ENCODE data around the gene DENND2A. TPM values are rescaled to one million over a fixed set of nuclear protein-coding genes. Genes with fewer than 3 reads are reported as not detected.
A peak's percentile ranks its signal among the peaks of the same experiment; 100 is the strongest.

Gene DENND2A
- total RNA-seq, 2 donors from 2014 or later = not detected

GRCh38 chr7:140594131-140594691, 46.4 kb downstream of the DENND2A start:
- Mint-ChIP-seq H3K4me3 (no peak overlapping the region), H3K4me1 (peaks cover 13% of the 10 kb centered on the region), H3K27me3 (peaks cover 37% of the 10 kb centered on the region), H3K27ac (no peak overlapping the region), H3K36me3 (ENCODE audit: low read depth) (peaks cover 4% of the 10 kb centered on the region)
- H3K9me3 ChIP-seq (ENCODE audit: control insufficient read depth, low read length, poor library complexity, severe bottlenecking) = no peaks in the 10 kb centered on the region
- no peak for DNase-seq
- no peak for ATAC-seq

- H3K27ac Mint-ChIP-seq = no peak overlapping the region
- DNase-seq (no peak), ATAC-seq (no peak)
Observed at GRCh38 chr7:140593672-140593982, 47.0 kb downstream of the DENND2A start.

GRCh38 chr7:140592964-140593671, 47.5 kb downstream of the DENND2A start:
- ATAC-seq (no peak), DNase-seq (no peak)
- H3K9me3 ChIP-seq (ENCODE audit: control insufficient read depth, low read length, poor library complexity, severe bottlenecking) = no peaks in the 10 kb centered on the region
- Mint-ChIP-seq H3K27ac (no peak overlapping the region), H3K36me3 (ENCODE audit: low read depth) (peaks cover 4% of the 10 kb centered on the region), H3K27me3 (peaks cover 37% of the 10 kb centered on the region), H3K4me1 (peaks cover 13% of the 10 kb centered on the region), H3K4me3 (no peak overlapping the region)

More at GRCh38 chr7:140593672-140593982, 47.0 kb downstream of the DENND2A start:
- Mint-ChIP-seq H3K4me1 (peaks cover 13% of the 10 kb centered on the region), H3K36me3 (ENCODE audit: low read depth) (peaks cover 4% of the 10 kb centered on the region), H3K4me3 (no peak overlapping the region), H3K27me3 (peaks cover 37% of the 10 kb centered on the region)
- no peaks in the 10 kb centered on the region for H3K9me3 ChIP-seq (ENCODE audit: control insufficient read depth, low read length, poor library complexity, severe bottlenecking)

- Mint-ChIP-seq H3K4me1 (peaks cover 15% of the 10 kb centered on the region), H3K4me3 (no peak overlapping the region), H3K27ac (no peak overlapping the region)
Observed at GRCh38 chr7:140591180-140591902, 49.3 kb downstream of the DENND2A start.

GRCh38 chr7:140587243-140587642, 53.4 kb downstream of the DENND2A start:
- ATAC-seq = no peak
- Mint-ChIP-seq H3K27me3 (peaks cover 18% of the 10 kb centered on the region), H3K36me3 (ENCODE audit: low read depth) (no peaks in the 10 kb centered on the region), H3K4me3 (no peak overlapping the region), H3K27ac (no peak overlapping the region), H3K4me1 (peaks cover 7% of the 10 kb centered on the region)
- no peak for DNase-seq
- H3K9me3 ChIP-seq (ENCODE audit: control insufficient read depth, low read length, poor library complexity, severe bottlenecking) = no peaks in the 10 kb centered on the region

More at GRCh38 chr7:140591180-140591902, 49.3 kb downstream of the DENND2A start:
- DNase-seq = no peak
- peaks cover 34% of the 10 kb centered on the region for H3K27me3 Mint-ChIP-seq
- ATAC-seq = no peak
- peaks cover 2% of the 10 kb centered on the region for H3K36me3 Mint-ChIP-seq (ENCODE audit: low read depth)
- H3K9me3 ChIP-seq (ENCODE audit: control insufficient read depth, low read length, poor library complexity, severe bottlenecking) = no peaks in the 10 kb centered on the region

GRCh38 chr7:140586516-140586915, 54.1 kb downstream of the DENND2A start:
- ATAC-seq (no peak), DNase-seq (no peak)
- no peaks in the 10 kb centered on the region for H3K9me3 ChIP-seq (ENCODE audit: control insufficient read depth, low read length, poor library complexity, severe bottlenecking)
- peaks cover 6% of the 10 kb centered on the region for H3K4me1 Mint-ChIP-seq
- no peak overlapping the region for H3K27ac Mint-ChIP-seq
- no peak overlapping the region for H3K4me3 Mint-ChIP-seq
- no peaks in the 10 kb centered on the region for H3K36me3 Mint-ChIP-seq (ENCODE audit: low read depth)
- H3K27me3 Mint-ChIP-seq = peaks cover 18% of the 10 kb centered on the region

- DNase-seq (no peak), ATAC-seq (no peak)
- Mint-ChIP-seq H3K27ac (no peak overlapping the region), H3K27me3 (peaks cover 18% of the 10 kb centered on the region), H3K4me1 (peaks cover 3% of the 10 kb centered on the region), H3K4me3 (no peak overlapping the region), H3K36me3 (ENCODE audit: low read depth) (no peaks in the 10 kb centered on the region)
- H3K9me3 ChIP-seq (ENCODE audit: control insufficient read depth, low read length, poor library complexity, severe bottlenecking) = no peaks in the 10 kb centered on the region
Observed at GRCh38 chr7:140585333-140585732, 55.3 kb downstream of the DENND2A start.

- ATAC-seq (no peak), DNase-seq (no peak)
- Mint-ChIP-seq H3K27ac (no peak overlapping the region), H3K36me3 (ENCODE audit: low read depth) (no peaks in the 10 kb centered on the region), H3K4me1 (peaks cover 3% of the 10 kb centered on the region), H3K27me3 (peaks cover 18% of the 10 kb centered on the region), H3K4me3 (no peak overlapping the region)
- H3K9me3 ChIP-seq (ENCODE audit: control insufficient read depth, low read length, poor library complexity, severe bottlenecking) = no peaks in the 10 kb centered on the region
Observed at GRCh38 chr7:140584195-140584851, 56.3 kb downstream of the DENND2A start.

- peaks cover 3% of the 10 kb centered on the region for H3K4me1 Mint-ChIP-seq
- DNase-seq (no peak), ATAC-seq (no peak)
- H3K27me3 Mint-ChIP-seq = peaks cover 16% of the 10 kb centered on the region
- no peaks in the 10 kb centered on the region for H3K36me3 Mint-ChIP-seq (ENCODE audit: low read depth)
- no peak overlapping the region for H3K27ac Mint-ChIP-seq
- H3K4me3 Mint-ChIP-seq = no peak overlapping the region
- no peaks in the 10 kb centered on the region for H3K9me3 ChIP-seq (ENCODE audit: control insufficient read depth, low read length, poor library complexity, severe bottlenecking)
Observed at GRCh38 chr7:140581411-140581810, 59.2 kb downstream of the DENND2A start.

- Mint-ChIP-seq H3K36me3 (ENCODE audit: low read depth) (no peaks in the 10 kb centered on the region), H3K27me3 (peaks cover 32% of the 10 kb centered on the region), H3K27ac (no peak overlapping the region), H3K4me3 (no peak overlapping the region), H3K4me1 (peaks cover 5% of the 10 kb centered on the region)
- no peaks in the 10 kb centered on the region for H3K9me3 ChIP-seq (ENCODE audit: control insufficient read depth, low read length, poor library complexity, severe bottlenecking)
- ATAC-seq (no peak), DNase-seq (no peak)
Observed at GRCh38 chr7:140577651-140578050, 63.0 kb downstream of the DENND2A start.

GRCh38 chr7:140576589-140576988, 64.0 kb downstream of the DENND2A start:
- Mint-ChIP-seq H3K4me3 (no peak overlapping the region), H3K27ac (peak overlapping the region; percentile 39), H3K36me3 (ENCODE audit: low read depth) (no peaks in the 10 kb centered on the region), H3K27me3 (peaks cover 33% of the 10 kb centered on the region), H3K4me1 (peaks cover 5% of the 10 kb centered on the region)
- DNase-seq = no peak
- no peak for ATAC-seq
- no peaks in the 10 kb centered on the region for H3K9me3 ChIP-seq (ENCODE audit: control insufficient read depth, low read length, poor library complexity, severe bottlenecking)

- H3K36me3 Mint-ChIP-seq (ENCODE audit: low read depth) = no peaks in the 10 kb centered on the region
- H3K9me3 ChIP-seq (ENCODE audit: control insufficient read depth, low read length, poor library complexity, severe bottlenecking) = no peaks in the 10 kb centered on the region
- peaks cover 38% of the 10 kb centered on the region for H3K27me3 Mint-ChIP-seq
- DNase-seq (no peak), ATAC-seq (no peak)
- peaks cover 2% of the 10 kb centered on the region for H3K4me1 Mint-ChIP-seq
- no peak overlapping the region for H3K4me3 Mint-ChIP-seq
- H3K27ac Mint-ChIP-seq = no peak overlapping the region
Observed at GRCh38 chr7:140571538-140572122, 69.0 kb downstream of the DENND2A start.

- DNase-seq (no peak), ATAC-seq (no peak)
- no peak overlapping the region for H3K4me3 Mint-ChIP-seq
- H3K27ac Mint-ChIP-seq = no peak overlapping the region
- H3K9me3 ChIP-seq (ENCODE audit: control insufficient read depth, low read length, poor library complexity, severe bottlenecking) = no peaks in the 10 kb centered on the region
- peaks cover 36% of the 10 kb centered on the region for H3K27me3 Mint-ChIP-seq
- peaks cover 5% of the 10 kb centered on the region for H3K4me1 Mint-ChIP-seq
- no peaks in the 10 kb centered on the region for H3K36me3 Mint-ChIP-seq (ENCODE audit: low read depth)
Observed at GRCh38 chr7:140570120-140570519, 70.5 kb downstream of the DENND2A start.
